ENCODE measurements around the gene APOC3.

APOC3 gene

DNA sequence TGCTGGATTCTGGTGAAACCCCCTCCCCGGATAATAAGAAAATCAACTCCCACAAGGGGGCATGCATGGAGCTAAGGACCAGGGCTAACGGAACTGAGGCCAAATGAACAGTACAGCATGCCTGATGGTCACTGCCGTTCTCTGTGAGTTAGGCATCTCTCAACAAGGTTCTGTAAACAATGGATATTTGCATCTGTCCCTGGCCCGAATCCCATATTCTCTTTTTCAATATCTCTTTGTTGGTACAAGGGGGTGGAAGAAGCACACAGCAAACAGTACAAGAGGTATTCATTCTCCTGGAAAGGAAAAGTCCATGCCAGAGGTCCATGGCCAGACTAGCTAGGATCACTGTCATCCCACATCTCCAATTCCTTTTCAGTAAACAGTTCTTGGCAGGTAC is 39.9 kb downstream of the APOC3 start:
- Histone ChIP-seq H3K4me3 (replicated peaks; ENCODE audit: insufficient read depth, low read length) (no peak overlapping the region), H3K27ac (replicated peaks) (peak overlapping the region; percentile 52), H3K27me3 (ENCODE audit: insufficient read depth, poor library complexity, severe bottlenecking) (no peaks in the 10 kb centered on the region)
- DNase-seq (ENCODE audit: low read depth in 1 of 2, low spot score in 1 of 2), result no peak
- TF ChIP-seq POLR2AphosphoS5 (IDR thresholded peaks at IDR 0.05; ENCODE audit: low read depth) (no peak), GABPA (IDR thresholded peaks at IDR 0.05; ENCODE audit: low read depth) (no peak), CTCF (IDR thresholded peaks at IDR 0.05; ENCODE audit: insufficient read depth, low read length) (no peak), REST (IDR thresholded peaks at IDR 0.05; ENCODE audit: insufficient replicate concordance, low read depth) (no peak), SPI1 (IDR thresholded peaks at IDR 0.05; ENCODE audit: borderline replicate concordance, low read depth) (no peak)

DNA sequence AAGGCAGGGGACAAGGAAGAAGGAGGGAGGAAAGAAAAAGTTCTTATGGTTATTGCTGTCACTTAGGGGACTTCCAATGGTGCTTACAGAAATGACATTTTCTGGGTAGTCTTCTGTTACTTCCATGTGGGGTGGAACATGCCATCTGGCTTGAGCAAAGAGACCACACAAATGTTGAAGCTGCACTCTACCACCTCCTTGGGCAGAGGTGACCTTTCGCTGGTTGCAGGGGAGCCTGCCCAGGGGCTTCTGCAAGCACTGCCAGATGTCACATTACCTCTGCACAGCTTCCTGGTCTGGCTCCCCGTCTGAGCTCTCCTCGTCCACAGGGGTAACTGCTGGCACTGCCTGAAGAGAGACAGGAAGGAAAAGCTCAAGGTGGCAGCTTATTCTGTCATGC is 40.3 kb downstream of the APOC3 start:
- TF ChIP-seq POLR2AphosphoS5 (IDR thresholded peaks at IDR 0.05; ENCODE audit: low read depth), result peak; percentile 77
- TF ChIP-seq REST (IDR thresholded peaks at IDR 0.05; ENCODE audit: insufficient replicate concordance, low read depth), result no peak
- H3K4me3 ChIP-seq (replicated peaks; ENCODE audit: insufficient read depth, low read length), result no peak overlapping the region
- no peaks in the 10 kb centered on the region for H3K27me3 ChIP-seq (ENCODE audit: insufficient read depth, poor library complexity, severe bottlenecking)
- H3K27ac ChIP-seq (replicated peaks), result peak overlapping the region; percentile 52
- DNase-seq (ENCODE audit: low read depth in 1 of 2, low spot score in 1 of 2), result peak in 1 of 2 experiments; percentile 70

DNA sequence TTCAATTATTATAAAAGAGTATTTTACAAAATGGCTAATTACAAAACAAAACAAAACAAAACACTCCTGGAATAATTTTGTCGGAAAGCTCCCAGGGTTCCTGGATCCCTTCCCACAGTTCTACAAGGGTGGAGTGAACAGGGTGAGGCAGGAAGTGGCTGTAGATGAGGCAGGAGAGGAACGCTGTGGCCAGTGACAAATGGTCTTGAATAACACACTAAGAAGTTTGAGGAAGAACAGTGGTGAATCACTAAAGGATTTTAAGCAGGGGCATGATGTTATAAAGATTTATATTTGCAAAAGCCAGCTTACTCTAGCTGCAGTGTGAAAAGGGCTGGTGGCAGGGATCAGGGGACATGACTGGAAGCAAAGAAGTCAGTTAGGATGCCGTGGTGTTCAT is 41.5 kb downstream of the APOC3 start:
- DNase-seq (ENCODE audit: low read depth in 1 of 2, low spot score in 1 of 2), result no peak
- TF ChIP-seq REST (IDR thresholded peaks at IDR 0.05; ENCODE audit: insufficient replicate concordance, low read depth) (no peak), CTCF (IDR thresholded peaks at IDR 0.05; ENCODE audit: insufficient read depth, low read length) (no peak), POLR2AphosphoS5 (IDR thresholded peaks at IDR 0.05; ENCODE audit: low read depth) (no peak), SPI1 (IDR thresholded peaks at IDR 0.05; ENCODE audit: borderline replicate concordance, low read depth) (no peak), GABPA (IDR thresholded peaks at IDR 0.05; ENCODE audit: low read depth) (no peak)
- Histone ChIP-seq H3K27me3 (ENCODE audit: insufficient read depth, poor library complexity, severe bottlenecking) (no peaks in the 10 kb centered on the region), H3K4me3 (replicated peaks; ENCODE audit: insufficient read depth, low read length) (no peak overlapping the region), H3K27ac (replicated peaks) (no peak overlapping the region)

GRCh38 chr11:116873381-116873780 is 43.7 kb downstream of the APOC3 start:
- DNase-seq (ENCODE audit: low read depth in 1 of 2, low spot score in 1 of 2), result no peak
- TF ChIP-seq POLR2AphosphoS5 (IDR thresholded peaks at IDR 0.05; ENCODE audit: low read depth), result no peak
- no peak for TF ChIP-seq CTCF (IDR thresholded peaks at IDR 0.05; ENCODE audit: insufficient read depth, low read length)
- TF ChIP-seq GABPA (IDR thresholded peaks at IDR 0.05; ENCODE audit: low read depth), result no peak
- no peak for TF ChIP-seq SPI1 (IDR thresholded peaks at IDR 0.05; ENCODE audit: borderline replicate concordance, low read depth)
- TF ChIP-seq REST (IDR thresholded peaks at IDR 0.05; ENCODE audit: insufficient replicate concordance, low read depth), result no peak
- H3K27me3 ChIP-seq (ENCODE audit: insufficient read depth, poor library complexity, severe bottlenecking), result no peaks in the 10 kb centered on the region
- no peak overlapping the region for H3K4me3 ChIP-seq (replicated peaks; ENCODE audit: insufficient read depth, low read length)
- H3K27ac ChIP-seq (replicated peaks), result no peak overlapping the region
